D341Med (cell line): ENCODE measurements around the gene MLC1.

ENCODE experiments used
- DNase-seq: peaks from one replicate; pipeline ENCODE4 v3.0.0; 2012; ENCODE audit warnings: low spot score

Gene MLC1

DNA sequence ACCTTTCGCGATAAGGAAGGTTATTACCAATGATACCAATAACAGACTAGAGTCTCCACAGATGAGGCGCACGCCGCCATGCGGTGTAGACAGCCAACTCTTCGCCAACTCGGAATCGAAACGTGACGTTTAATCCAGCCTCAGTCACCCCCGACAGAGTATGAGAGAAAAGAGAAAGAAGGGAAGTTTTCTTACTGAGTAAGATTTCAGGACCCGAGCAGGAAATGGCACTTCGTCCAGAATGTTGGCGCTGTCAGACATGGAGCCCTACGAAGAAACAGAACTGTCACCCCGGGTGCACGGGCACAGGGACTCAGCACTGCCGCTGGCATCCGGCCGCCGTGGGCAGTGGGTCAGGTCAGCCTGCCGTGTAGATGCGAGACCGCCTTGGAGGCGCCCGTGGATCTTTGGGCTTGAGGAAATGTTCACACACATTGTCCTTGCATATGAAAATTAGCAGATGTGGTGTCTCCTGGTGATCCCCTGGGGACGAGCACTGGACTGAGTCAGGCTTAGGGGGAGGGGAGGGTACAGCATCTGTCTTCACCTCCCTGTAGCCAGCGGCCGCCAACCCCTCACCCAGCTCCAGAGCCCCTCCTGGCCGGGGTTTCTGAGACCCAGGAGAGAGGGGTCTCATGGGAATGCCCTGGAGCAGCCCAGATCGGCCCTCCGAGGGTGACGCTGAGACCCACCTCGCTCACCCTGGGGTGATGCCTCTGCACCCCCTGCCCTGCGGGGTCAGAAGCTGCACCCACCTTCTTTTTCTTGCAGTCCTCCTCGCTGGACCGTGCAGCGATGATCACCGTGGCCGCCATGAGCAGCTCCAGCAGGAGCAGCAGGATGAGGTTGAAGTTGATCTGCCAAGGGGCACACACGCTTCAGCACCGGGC is 8.3 kb downstream of the MLC1 start:
- DNase-seq: no peak

DNA sequence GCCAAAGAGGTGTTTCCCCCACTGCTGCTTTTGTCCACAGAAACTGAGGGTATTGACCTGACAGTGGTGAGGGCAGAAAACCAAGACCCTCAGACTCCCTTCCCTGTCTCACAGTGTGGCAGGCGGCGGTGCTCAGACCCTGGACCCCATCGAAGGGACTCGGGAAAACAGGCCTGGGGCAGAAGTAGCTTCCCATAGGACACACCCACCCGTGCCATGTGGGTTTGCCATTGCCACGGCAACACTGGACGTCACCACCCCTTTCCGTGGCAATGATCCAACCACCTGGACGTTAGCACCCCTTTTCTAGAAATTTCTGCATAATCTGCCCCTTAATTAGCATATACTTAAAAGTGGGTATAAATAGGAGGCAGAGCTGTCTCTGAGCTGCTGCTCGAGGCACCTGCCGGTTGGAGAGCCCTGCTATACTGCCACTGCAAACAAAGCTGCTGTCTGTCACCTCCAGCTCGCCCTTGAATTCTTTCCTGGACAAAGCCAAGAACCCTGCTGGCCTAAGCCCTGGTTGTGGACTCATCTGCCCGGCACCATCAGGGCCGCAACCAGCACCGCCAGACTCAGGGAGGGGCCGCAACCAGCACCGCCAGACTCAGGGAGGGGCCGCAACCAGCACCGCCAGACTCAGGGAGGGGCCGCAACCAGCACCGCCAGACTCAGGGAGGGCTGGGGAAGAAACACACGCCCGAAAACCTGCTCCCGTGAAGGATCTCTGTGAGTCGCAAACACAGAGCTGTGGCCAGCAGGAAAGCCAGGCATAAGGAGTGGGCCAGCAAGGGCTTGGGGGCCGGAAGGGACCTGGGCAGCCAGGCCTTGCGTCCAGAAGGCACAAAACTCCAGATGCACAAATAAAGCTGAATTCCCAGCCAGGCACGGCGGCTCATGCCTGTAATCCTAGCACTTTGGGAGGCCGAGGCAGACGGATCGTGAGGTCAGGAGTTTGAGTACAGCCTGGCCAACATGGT is 10.4 kb downstream of the MLC1 start:
- no peak for DNase-seq

DNA sequence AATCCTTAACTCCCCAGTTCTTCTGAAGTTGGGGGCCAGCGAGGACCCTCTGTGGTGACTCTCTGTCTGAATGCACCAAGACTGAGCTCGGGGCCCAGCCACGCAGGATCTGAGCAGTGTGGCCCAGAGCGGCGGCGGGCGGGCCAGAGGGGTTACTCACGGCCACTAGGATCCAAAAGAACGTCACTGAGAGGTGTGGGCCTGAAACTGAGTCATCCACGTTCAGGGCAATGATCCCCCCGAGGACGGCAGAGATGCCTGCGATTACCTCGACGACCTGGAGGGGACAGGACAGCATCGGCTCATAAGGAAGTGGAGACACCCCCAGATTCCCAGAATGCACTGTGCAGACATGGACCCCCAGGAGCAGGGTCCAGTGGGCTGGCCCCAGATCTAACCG is 11.2 kb downstream of the MLC1 start:
- DNase-seq: peak; percentile 28

DNA sequence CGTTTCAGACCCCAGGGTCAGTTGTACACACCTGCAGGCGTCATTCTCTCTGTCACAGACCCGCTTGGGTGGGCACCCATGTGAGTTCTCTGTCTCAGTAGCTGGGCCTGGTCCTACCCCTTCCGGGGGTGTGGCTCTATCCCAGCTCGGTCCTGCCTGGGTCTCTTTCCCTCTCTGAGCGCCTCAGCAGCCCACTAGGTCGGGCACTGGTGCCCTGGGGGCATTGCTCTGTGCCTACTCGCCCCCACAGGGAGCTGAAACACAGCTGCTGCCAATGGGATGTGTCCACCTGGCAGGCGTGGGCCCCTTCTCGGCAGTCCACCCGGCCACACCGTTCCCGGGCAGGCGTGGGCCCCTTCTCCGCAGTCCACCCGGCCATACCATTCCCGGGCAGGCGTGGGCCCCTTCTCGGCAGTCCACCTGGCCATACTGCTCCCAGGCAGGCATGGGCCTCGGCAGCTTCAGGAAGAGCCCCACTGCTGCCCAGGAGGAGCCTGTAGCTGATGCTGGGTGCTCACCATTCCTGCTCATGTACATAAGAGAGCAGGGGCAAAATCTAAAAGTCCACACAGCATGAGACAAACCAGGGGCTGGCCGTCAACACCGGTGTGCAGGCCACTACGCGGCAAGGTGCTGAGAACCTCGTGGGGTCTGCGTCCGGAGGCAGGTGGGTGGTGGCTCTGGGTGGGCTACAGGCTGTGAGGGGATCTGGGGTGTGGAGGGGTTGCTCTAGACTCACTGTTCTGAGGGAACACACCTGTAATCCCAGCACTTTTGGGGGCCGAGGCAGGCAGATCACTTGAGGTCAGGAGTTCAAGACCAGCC is 12.3 kb downstream of the MLC1 start:
- no peak for DNase-seq

DNA sequence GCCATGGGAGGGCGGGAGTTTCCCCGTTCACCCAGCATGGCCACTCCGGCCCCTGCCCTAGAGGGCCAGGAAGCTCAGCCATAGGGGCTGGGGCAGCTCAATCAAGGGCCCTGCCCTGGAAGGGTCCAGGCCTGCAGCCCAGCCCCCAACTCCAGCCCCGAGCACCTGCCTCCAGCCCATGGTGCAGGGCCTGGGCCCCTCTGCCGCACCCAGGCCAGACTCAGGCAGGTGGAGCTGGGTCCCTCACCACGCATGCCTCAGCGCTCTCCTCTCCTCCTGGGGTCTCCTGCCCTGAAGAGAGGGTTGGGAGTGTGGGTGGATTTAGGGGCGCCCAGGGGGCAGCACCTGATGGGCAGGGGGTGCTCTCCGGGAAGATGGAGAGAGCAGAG is 13.1 kb downstream of the MLC1 start:
- DNase-seq: no peak

- no peak for DNase-seq
Measured at GRCh38 chr22:50071432-50072166, 13.6 kb downstream of the MLC1 start.

DNA sequence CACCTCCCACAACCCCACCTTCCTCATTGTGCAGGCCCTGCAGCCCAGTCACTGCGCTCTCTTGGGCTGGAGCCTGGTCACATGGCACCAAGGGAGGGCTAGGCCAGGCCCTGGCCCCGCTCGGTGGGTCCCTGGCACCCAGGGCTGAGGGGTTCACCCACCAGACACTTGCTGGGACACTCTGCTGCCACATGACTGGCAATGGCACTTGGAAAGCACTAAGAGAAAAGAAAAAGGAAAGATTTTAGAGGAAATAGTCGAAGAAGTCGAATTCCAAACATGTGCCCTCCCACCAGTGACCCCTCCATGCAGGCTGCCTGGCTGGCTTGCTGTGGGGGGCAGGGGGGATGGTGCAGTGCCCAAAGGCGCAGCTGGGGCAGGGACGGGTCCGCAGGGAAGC is 14.9 kb downstream of the MLC1 start:
- no peak for DNase-seq

DNA sequence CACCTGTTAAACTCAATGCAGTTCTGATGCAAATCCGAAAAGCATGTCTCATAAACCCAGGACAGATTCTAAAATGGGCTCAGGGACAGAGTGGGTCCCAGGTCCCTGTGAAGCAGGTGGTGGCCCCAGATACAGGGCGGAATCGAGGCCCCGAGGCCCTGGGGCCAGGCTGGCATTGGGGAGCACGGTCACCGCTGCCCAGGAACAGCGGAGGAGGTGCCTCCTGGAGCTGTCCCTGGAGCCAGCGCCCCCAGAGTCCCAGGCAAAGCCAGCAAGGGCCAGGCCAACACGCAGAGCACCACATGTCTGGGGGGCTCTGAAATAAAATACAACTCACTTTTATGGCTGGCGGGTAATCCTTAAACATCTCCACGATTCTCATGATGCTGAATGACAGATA is 17.1 kb downstream of the MLC1 start:
- DNase-seq: no peak

- DNase-seq: no peak
Measured at GRCh38 chr22:50067244-50067643, 18.0 kb downstream of the MLC1 start.

GRCh38 chr22:50064453-50064852 is 20.8 kb downstream of the MLC1 start:
- no peak for DNase-seq

- DNase-seq: no peak
Measured at GRCh38 chr22:50063589-50064393, 21.4 kb downstream of the MLC1 start.

- DNase-seq: no peak
Measured at GRCh38 chr22:50062509-50063135, 22.6 kb downstream of the MLC1 start.

GRCh38 chr22:50061824-50062355 is 23.3 kb downstream of the MLC1 start:
- no peak for DNase-seq

- DNase-seq: no peak
Measured at GRCh38 chr22:50061141-50061823, 23.9 kb downstream of the MLC1 start.

DNA sequence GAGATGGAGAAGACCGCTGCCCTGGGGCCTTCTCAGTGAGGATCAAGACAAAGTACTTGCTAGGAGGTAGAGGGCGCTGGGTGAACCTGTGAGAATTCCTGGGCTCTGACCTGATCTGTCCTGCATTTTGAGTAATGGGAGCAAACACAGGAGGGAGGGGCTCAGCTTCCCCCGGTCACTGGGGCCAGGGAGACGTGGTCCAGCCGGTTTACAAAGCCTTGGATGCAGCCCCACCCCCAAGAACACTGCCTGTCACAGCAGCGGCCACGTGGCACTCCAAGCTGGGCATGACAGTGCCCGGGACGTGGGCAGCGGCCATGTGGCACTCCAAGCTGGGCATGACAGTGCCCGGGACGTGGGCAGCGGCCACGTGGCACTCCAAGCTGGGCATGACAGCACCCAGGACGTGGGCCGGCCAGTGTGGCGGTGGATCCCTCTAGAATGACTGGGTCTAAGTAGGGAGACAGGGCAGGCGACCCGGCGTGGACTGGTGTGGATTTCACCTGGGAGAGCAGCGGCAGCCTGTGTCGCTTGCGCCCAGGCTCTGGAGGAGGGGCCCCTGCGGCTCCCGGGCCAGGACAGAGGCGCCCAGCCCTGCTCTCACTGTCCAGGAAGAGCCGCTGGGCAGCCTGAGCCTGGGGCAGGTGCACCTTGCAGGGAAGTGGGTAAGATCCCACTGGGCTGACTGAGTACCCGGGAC is 24.6 kb downstream of the MLC1 start:
- no peak for DNase-seq

DNA sequence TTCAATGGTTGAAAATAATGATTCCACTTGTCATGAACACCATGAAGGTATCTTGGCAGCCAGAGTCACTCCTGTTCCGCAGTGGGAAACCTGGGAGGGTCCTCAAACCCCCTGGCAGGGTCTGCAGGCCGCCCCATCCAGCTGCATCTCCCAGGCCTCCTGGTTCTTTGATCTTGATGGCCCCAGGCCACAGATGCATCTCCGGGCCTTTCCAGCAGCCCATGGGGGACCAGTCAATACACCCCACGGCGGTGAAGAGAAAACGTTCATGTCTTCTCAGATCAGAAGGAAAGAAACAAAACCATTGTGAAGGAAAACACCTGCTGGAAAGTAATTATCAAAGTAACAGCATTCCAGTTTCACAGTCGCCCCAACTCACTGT is 25.4 kb downstream of the MLC1 start:
- no peak for DNase-seq

GRCh38 chr22:50058906-50059880 is 26.0 kb downstream of the MLC1 start:
- no peak for DNase-seq
